Measurements from ENCODE around the gene PLEKHN1.

PLEKHN1 gene

GRCh38 chr1:1024149-1024770, 58.0 kb downstream of the PLEKHN1 start:
- no peak for DNase-seq (ENCODE audit: low read depth in 2 of 2)

- DNase-seq (ENCODE audit: low read depth in 2 of 2), result no peak
Observed at GRCh38 chr1:1024771-1025699, 58.8 kb downstream of the PLEKHN1 start.
